ENCODE results near the gene TMEM120B. TPM values are rescaled to one million over a fixed set of nuclear protein-coding genes. Genes with fewer than 3 reads are reported as not detected.

The TMEM120B gene
- total and polyA plus RNA-seq, 2 of the 13 experiments (the other 11 are each of a cell fraction or from before 2014, with no cell fraction given), result 7.1 to 12.9 TPM

- TF ChIP-seq ZIK1 (CRISPR knock-in tag; IDR thresholded peaks at IDR 0.05; ENCODE audit: borderline replicate concordance, low read depth) (0 out of 2 replicates have a peak, but pooled peaks have one; percentile 71), LCORL (IDR thresholded peaks at IDR 0.05) (no peak), LCORL (CRISPR knock-in tag; IDR thresholded peaks at IDR 0.05) (peak; percentile 59; the same call in 1 of the 2 replicates), XRCC5 (optimal IDR thresholded peaks at IDR 0.05; ENCODE audit: low read length) (peak; percentile 43), BCL6 (CRISPR knock-in tag; IDR thresholded peaks at IDR 0.05) (peak; percentile 18; the same call in 1 of the 2 replicates), ZNF318 (CRISPR knock-in tag; IDR thresholded peaks at IDR 0.05) (no peak), MYNN (CRISPR knock-in tag; IDR thresholded peaks at IDR 0.05; ENCODE audit: low read depth) (no peak), SAP130 (CRISPR knock-in tag; IDR thresholded peaks at IDR 0.05; ENCODE audit: low read depth) (peak; percentile 82), POLR2G (IDR thresholded peaks at IDR 0.05; ENCODE audit: low read depth, low read length) (peak; percentile 22), ZNF12 (CRISPR knock-in tag; IDR thresholded peaks at IDR 0.05) (no peak), HNRNPUL1 (IDR thresholded peaks at IDR 0.05; ENCODE audit: low read depth, low read length) (no peak)
- TF ChIP-seq, protein P1, sequence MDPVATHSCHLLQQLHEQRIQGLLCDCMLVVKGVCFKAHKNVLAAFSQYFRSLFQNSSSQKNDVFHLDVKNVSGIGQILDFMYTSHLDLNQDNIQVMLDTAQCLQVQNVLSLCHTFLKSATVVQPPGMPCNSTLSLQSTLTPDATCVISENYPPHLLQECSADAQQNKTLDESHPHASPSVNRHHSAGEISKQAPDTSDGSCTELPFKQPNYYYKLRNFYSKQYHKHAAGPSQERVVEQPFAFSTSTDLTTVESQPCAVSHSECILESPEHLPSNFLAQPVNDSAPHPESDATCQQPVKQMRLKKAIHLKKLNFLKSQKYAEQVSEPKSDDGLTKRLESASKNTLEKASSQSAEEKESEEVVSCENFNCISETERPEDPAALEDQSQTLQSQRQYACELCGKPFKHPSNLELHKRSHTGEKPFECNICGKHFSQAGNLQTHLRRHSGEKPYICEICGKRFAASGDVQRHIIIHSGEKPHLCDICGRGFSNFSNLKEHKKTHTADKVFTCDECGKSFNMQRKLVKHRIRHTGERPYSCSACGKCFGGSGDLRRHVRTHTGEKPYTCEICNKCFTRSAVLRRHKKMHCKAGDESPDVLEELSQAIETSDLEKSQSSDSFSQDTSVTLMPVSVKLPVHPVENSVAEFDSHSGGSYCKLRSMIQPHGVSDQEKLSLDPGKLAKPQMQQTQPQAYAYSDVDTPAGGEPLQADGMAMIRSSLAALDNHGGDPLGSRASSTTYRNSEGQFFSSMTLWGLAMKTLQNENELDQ (CRISPR knock-in tag; IDR thresholded peaks at IDR 0.05; ENCODE audit: borderline replicate concordance), result no peak
- TF ChIP-seq, protein P2, sequence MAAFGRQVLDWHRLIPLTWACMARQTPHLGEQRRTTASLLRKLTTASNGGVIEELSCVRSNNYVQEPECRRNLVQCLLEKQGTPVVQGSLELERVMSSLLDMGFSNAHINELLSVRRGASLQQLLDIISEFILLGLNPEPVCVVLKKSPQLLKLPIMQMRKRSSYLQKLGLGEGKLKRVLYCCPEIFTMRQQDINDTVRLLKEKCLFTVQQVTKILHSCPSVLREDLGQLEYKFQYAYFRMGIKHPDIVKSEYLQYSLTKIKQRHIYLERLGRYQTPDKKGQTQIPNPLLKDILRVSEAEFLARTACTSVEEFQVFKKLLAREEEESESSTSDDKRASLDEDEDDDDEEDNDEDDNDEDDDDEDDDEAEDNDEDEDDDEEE (CRISPR knock-in tag; IDR thresholded peaks at IDR 0.05), result no peak
- TF ChIP-seq, protein P3, sequence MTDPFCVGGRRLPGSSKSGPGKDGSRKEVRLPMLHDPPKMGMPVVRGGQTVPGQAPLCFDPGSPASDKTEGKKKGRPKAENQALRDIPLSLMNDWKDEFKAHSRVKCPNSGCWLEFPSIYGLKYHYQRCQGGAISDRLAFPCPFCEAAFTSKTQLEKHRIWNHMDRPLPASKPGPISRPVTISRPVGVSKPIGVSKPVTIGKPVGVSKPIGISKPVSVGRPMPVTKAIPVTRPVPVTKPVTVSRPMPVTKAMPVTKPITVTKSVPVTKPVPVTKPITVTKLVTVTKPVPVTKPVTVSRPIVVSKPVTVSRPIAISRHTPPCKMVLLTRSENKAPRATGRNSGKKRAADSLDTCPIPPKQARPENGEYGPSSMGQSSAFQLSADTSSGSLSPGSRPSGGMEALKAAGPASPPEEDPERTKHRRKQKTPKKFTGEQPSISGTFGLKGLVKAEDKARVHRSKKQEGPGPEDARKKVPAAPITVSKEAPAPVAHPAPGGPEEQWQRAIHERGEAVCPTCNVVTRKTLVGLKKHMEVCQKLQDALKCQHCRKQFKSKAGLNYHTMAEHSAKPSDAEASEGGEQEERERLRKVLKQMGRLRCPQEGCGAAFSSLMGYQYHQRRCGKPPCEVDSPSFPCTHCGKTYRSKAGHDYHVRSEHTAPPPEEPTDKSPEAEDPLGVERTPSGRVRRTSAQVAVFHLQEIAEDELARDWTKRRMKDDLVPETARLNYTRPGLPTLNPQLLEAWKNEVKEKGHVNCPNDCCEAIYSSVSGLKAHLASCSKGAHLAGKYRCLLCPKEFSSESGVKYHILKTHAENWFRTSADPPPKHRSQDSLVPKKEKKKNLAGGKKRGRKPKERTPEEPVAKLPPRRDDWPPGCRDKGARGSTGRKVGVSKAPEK (CRISPR knock-in tag; IDR thresholded peaks at IDR 0.05; ENCODE audit: borderline replicate concordance), result no peak
Observed at GRCh38 chr12:121797937-121798786, 85.6 kb downstream of the TMEM120B start (continued).
